HL-60 (cell line): ENCODE data around the gene PPP2R5C.
A peak's percentile ranks its signal among the peaks of the same experiment; 100 is the strongest.

Source experiments
- DNase-seq, 2 experiments: peaks; one replicate each; pipeline ENCODE4 v3.0.0-alpha.2; 2010 to 2020; ENCODE audit warnings: low read depth in 1 of 2, low spot score in 1 of 2
- H3K27ac ChIP-seq: fragments of 250-450 bp; sonication (Bioruptor Pico); replicated peaks from 2 replicates; pipeline ENCODE4 v1.5.1; 2020; ENCODE audit warnings: mild to moderate bottlenecking, moderate library complexity
- H3K27me3 ChIP-seq: fragments of 250-450 bp; sonication (Bioruptor Pico); 2 replicates; pipeline ENCODE4 v1.5.1; 2021; ENCODE audit warnings: mild to moderate bottlenecking, moderate library complexity; ENCODE audit not compliant: insufficient read depth, poor library complexity, severe bottlenecking
- H3K4me3 ChIP-seq: replicated peaks from 2 replicates; pipeline ENCODE4 v1.5.1; 2011; ENCODE audit warnings: mild to moderate bottlenecking, control low read depth, low read length; ENCODE audit not compliant: insufficient read depth
- GABPA ChIP-seq: IDR thresholded peaks from 2 replicates; pipeline ENCODE4 v1.6.1; 2012; ENCODE audit warnings: low read depth
- POLR2AphosphoS5 ChIP-seq: IDR thresholded peaks from 2 replicates; pipeline ENCODE4 v1.6.1; 2012; ENCODE audit warnings: low read depth
- SPI1 ChIP-seq: IDR thresholded peaks from 2 replicates; pipeline ENCODE4 v1.6.1; 2012; ENCODE audit warnings: low read depth, mild to moderate bottlenecking, borderline replicate concordance
- TF ChIP-seq, protein P1 (sequence below): IDR thresholded peaks from 2 replicates; pipeline ENCODE4 v1.6.1; 2012; ENCODE audit warnings: low read depth; ENCODE audit not compliant: insufficient replicate concordance
- TF ChIP-seq, protein P2 (sequence below): IDR thresholded peaks from one replicate; pipeline ENCODE4 v1.5.1; 2011; ENCODE audit warnings: low read length, control low read depth, inconsistent platforms; ENCODE audit not compliant: insufficient read depth

Gene PPP2R5C

DNA sequence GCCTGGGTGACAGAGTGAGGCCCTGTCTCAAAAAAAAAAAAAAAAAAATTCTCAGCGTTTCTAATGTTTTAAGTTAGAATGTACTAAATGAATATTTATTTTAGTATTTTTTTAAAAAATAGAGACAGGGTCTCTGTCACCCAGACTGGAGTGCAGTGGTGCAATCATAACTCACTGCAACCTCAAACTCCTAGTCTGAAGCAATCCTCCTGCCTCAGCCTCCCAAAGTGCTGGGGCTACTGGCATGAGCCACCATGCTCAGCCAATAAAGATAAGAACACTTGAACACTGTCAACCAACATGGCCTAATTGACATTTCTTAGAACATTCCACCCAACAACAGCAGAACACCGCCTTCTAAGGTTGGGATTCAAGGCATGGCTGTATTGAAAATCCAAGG is 197.8 kb downstream of the PPP2R5C start:
- Histone ChIP-seq H3K27me3 (no peaks in the 10 kb centered on the region), H3K27ac (no peak overlapping the region), H3K4me3 (no peak overlapping the region)
- DNase-seq = peak in 1 of 2 experiments; percentile 29
- TF ChIP-seq POLR2AphosphoS5 = no peak
- TF ChIP-seq, protein P1, sequence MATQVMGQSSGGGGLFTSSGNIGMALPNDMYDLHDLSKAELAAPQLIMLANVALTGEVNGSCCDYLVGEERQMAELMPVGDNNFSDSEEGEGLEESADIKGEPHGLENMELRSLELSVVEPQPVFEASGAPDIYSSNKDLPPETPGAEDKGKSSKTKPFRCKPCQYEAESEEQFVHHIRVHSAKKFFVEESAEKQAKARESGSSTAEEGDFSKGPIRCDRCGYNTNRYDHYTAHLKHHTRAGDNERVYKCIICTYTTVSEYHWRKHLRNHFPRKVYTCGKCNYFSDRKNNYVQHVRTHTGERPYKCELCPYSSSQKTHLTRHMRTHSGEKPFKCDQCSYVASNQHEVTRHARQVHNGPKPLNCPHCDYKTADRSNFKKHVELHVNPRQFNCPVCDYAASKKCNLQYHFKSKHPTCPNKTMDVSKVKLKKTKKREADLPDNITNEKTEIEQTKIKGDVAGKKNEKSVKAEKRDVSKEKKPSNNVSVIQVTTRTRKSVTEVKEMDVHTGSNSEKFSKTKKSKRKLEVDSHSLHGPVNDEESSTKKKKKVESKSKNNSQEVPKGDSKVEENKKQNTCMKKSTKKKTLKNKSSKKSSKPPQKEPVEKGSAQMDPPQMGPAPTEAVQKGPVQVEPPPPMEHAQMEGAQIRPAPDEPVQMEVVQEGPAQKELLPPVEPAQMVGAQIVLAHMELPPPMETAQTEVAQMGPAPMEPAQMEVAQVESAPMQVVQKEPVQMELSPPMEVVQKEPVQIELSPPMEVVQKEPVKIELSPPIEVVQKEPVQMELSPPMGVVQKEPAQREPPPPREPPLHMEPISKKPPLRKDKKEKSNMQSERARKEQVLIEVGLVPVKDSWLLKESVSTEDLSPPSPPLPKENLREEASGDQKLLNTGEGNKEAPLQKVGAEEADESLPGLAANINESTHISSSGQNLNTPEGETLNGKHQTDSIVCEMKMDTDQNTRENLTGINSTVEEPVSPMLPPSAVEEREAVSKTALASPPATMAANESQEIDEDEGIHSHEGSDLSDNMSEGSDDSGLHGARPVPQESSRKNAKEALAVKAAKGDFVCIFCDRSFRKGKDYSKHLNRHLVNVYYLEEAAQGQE = no peak
- TF ChIP-seq GABPA = no peak
- TF ChIP-seq, protein P2, sequence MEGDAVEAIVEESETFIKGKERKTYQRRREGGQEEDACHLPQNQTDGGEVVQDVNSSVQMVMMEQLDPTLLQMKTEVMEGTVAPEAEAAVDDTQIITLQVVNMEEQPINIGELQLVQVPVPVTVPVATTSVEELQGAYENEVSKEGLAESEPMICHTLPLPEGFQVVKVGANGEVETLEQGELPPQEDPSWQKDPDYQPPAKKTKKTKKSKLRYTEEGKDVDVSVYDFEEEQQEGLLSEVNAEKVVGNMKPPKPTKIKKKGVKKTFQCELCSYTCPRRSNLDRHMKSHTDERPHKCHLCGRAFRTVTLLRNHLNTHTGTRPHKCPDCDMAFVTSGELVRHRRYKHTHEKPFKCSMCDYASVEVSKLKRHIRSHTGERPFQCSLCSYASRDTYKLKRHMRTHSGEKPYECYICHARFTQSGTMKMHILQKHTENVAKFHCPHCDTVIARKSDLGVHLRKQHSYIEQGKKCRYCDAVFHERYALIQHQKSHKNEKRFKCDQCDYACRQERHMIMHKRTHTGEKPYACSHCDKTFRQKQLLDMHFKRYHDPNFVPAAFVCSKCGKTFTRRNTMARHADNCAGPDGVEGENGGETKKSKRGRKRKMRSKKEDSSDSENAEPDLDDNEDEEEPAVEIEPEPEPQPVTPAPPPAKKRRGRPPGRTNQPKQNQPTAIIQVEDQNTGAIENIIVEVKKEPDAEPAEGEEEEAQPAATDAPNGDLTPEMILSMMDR = no peak
- no peak for TF ChIP-seq SPI1

DNA sequence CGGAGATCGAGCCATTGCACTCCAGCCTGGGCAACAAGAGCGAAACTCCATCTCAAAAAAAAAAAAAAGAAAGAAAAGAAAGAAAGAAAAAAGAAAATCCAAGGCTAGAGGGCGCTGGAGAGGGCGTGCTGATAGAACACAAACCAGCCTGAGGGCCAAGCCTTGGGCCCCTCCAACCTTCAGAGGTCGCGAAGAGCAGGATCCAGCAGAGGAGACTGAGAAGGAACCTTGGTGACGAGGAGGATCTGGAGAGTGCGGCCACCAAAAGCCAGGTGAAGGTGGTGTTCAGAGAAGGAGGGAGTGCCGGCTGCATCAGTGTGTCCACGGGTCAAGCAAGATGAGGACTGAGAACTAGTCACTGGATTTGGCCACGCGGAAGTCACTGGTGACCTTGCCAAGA is 198.7 kb downstream of the PPP2R5C start:
- Histone ChIP-seq H3K4me3 (no peak overlapping the region), H3K27ac (no peak overlapping the region), H3K27me3 (no peaks in the 10 kb centered on the region)
- peak in 1 of 2 experiments; percentile 35 for DNase-seq
- TF ChIP-seq, protein P2 = no peak
- no peak for TF ChIP-seq POLR2AphosphoS5
- TF ChIP-seq SPI1 = no peak
- TF ChIP-seq, protein P1 = no peak
- TF ChIP-seq GABPA = no peak

DNA sequence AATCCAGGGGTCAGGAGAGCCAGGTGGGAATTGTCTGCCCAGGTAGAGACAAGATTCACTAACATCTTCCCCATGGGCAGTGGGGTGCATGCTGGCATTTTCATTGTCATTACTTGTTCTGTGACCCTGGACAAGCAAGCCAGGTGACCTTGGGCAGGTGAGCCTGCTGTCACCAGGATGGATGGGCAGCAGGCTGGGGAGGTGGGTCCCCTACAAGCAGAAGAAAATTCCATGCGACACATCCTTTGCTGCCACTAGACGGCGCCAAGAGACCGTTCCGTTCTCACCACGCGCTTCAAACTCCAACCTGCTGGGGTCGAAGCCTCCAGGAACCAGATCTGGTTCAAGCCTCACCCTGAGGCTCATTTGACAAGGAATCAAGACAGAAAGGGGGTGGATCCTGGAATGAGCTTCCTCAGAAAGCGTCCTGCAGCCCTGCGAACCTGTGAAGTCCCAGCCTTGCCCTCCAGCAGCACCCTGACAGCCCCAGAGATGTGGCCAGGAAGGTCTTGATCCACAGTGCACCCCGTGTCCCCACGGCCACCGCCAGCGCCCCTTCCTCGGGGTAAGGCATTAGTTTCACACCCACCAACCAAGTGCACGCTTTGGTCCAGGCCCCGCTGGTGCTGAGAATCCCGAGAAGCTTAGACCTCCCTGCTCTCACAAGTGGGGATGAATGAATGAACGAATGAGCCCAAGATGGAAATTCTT is 199.7 kb downstream of the PPP2R5C start:
- DNase-seq = peak; percentile 80 to 82
- TF ChIP-seq, protein P2 = peak; percentile 99
- no peak for TF ChIP-seq GABPA
- Histone ChIP-seq H3K27me3 (no peaks in the 10 kb centered on the region), H3K4me3 (no peak overlapping the region), H3K27ac (no peak overlapping the region)
